Measurements from ENCODE around the gene MYO5A.
"Not testable (repeated sequence)": the region's sequence is repeated elsewhere in the genome, so short reads cannot be mapped to it uniquely, and the experiment has no call there.

MYO5A gene

GRCh38 chr15:52514482-52514881, 14.2 kb downstream of the MYO5A start:
- TF ChIP-seq CTCF (IDR thresholded peaks at IDR 0.05; ENCODE audit: insufficient read depth, missing control alignments) = no peak
- FAIRE-seq = no peak

DNA sequence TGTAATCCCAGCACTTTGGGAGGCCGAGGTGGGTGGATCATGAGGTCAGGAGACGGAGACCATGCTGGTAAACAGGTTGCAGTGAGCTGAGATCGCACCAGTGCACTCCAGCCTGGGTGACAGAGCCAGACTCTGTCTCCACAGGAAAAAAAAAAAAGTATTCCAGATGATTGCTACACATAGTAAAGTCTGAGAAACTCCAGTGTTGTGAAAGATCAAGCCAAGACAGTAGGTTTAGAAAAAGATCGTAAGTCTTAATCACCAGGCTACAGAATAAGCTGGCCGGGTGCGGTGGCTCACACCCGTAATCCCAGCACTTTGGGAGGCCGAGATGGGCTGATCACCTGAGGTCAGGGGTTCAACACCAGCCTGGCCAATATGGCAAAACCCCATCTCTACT, 15.8 kb downstream of the MYO5A start:
- DNase-seq (ENCODE audit: insufficient read length, low spot score); FAIRE-seq: not testable (repeated sequence)

More at GRCh38 chr15:52514482-52514881, 14.2 kb downstream of the MYO5A start:
- DNase-seq (ENCODE audit: insufficient read length, low spot score) = no peak

DNA sequence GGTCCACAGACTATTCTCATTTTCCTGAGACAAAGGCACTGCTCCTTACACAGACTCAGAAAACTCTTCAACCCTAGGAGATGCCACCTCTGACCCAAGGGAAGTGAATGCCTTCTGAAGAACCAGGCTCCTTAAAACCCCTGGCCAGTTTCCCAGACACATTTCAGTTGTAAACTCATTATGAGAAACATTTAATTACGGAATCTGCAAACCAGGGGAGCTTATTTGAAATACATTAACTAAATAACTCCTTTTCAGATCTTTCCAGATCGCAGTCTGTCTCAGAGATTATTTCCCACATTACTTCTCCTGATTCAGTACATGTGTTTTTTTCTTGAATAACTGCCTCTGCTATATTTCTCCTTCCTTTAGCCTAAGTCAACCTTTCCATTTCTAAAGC, 17.6 kb downstream of the MYO5A start:
- no peak for FAIRE-seq

GRCh38 chr15:52509500-52510245, 19.0 kb downstream of the MYO5A start:
- TF ChIP-seq CTCF (IDR thresholded peaks at IDR 0.05; ENCODE audit: insufficient read depth, missing control alignments) = no peak
- peak; percentile 19 for DNase-seq (ENCODE audit: insufficient read length, low spot score)
- FAIRE-seq = no peak

More for the DNA sequence above, 17.6 kb downstream of the MYO5A start:
- DNase-seq (ENCODE audit: insufficient read length, low spot score) = no peak
- no peak for TF ChIP-seq CTCF (IDR thresholded peaks at IDR 0.05; ENCODE audit: insufficient read depth, missing control alignments)

DNA sequence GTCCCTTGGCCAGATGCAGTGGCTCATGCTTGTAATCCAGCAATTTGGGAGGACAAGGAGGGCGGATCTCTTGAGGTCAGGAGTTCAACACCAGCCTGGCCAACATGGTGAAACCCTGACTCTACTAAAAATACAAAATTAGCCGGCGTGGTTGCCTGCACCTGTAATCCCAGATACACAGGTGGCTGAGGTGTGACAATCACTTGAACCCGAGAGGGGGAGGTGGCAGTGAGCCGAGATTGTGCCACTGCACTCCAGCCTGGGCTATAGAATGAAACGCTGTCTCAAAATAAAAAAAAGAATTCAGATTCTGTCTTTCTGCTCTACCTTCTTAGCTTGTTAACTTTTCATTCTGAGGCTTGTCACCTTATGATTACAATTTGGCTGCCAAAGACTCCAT, 22.1 kb downstream of the MYO5A start:
- no peak for TF ChIP-seq CTCF (IDR thresholded peaks at IDR 0.05; ENCODE audit: insufficient read depth, missing control alignments)
- FAIRE-seq (no peak), DNase-seq (ENCODE audit: insufficient read length, low spot score) (no peak)

- DNase-seq (ENCODE audit: insufficient read length, low spot score) (no peak), FAIRE-seq (no peak)
- TF ChIP-seq CTCF (IDR thresholded peaks at IDR 0.05; ENCODE audit: insufficient read depth, missing control alignments) = no peak
These were observed 23.5 kb downstream of the MYO5A start for GRCh38 chr15:52505151-52505550.

DNA sequence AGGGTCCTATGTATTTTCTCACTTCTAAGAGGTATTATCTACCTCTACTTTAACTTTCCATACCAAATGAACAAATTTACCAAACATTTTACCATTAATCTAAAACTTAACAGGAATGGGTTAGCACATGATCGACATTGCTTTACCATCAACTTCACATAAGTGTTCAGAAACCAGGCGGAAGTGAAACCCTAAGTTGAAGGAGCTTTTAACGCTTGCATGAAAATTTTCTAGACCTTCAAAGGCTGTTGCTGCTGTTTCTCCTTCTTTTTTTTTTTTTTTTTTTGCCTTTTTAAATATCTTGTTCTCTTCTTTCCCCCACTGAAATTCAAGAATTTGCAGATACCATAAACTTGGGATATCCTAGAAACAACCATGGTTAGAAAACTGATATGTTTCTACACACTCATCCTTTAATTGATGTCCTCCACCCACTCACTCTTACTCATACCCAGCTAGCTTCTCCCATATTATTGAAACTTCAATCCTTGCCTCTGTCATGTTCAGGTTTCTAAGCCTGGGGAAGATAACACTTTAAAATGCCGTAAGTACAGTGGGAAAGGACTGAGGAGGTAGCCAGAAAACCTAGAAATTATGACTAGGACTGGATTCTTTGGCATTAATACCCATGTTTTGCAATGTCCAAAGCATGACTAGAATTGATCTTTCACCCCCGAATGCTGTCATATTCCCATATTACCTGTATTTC, 24.7 kb downstream of the MYO5A start:
- DNase-seq (ENCODE audit: insufficient read length, low spot score) (no peak), FAIRE-seq (no peak)
- no peak for TF ChIP-seq CTCF (IDR thresholded peaks at IDR 0.05; ENCODE audit: insufficient read depth, missing control alignments)
